ENCODE results near the gene SLC51A. TPM values are rescaled to one million over a fixed set of nuclear protein-coding genes. Genes with fewer than 3 reads are reported as not detected.

The SLC51A gene
- total and polyA plus RNA-seq, 2 donors (not counting 1 experiment from before 2014, with no cell fraction given), result not detected

DNA sequence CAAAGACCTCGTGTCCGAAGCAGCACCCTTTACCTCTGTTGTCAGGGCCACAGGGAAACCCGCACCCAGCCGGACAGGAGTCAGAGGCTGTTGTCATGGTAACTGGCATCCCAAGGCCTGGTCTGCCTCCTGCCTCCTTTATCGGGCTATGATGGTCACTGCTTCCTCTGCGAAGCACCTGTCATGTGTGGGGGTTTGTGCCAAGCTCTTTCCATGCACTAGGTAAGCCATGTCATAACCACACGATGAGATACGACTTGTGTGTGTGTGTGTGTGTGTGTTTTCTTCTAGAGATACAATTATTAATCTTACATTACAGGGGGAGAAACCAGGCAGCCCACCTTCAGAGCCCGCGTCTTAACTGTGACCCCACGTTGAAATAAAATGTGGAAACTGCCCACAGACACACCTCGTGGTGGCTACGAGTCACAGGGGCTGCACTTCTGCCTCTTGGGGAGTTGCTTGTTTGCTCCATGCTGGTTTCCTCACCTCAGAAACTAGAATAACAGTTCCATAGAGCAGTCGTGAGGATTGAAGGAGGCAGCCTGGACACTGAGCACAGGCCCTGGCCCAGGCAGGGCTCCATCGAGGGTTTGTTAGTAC, 23.1 kb upstream of the SLC51A start:
- Histone ChIP-seq H3K27ac (ENCODE audit: low read length in 2 of 2) (peak overlapping the region; percentile 91 to 94), H3K9ac (ENCODE audit: low read length) (peak overlapping the region; percentile 44), H3K79me2 (ENCODE audit: control insufficient read depth, insufficient read depth, low read length) (no peaks in the 10 kb centered on the region), H4K20me1 (ENCODE audit: control insufficient read depth, insufficient read depth, low read length, poor library complexity, severe bottlenecking) (no peaks in the 10 kb centered on the region), H3K4me3 (ENCODE audit: control extremely low read depth in 1 of 5, extremely low read depth in 1 of 5, insufficient read depth in 1 of 5, low read depth in 2 of 5, low read length in 4 of 5) (no peak overlapping the region), H3K4me1 (ENCODE audit: control insufficient read depth in 2 of 2, insufficient read depth in 2 of 2, low read length in 2 of 2) (peaks cover 37 to 62% of the 10 kb centered on the region in 2 donors), H3K27me3 (replicated peaks in 1 of 4; ENCODE audit: control extremely low read depth in 1 of 4, control insufficient read depth in 3 of 4, insufficient read depth in 4 of 4, low read length in 3 of 4) (no peaks in the 10 kb centered on the region), H3K36me3 (replicated peaks in 1 of 2; ENCODE audit: control extremely low read depth in 1 of 2, control insufficient read depth in 1 of 2, extremely low read depth in 1 of 2, insufficient read depth in 2 of 2, low read length in 1 of 2) (no peaks in the 10 kb centered on the region), H3K4me2 (replicated peaks; ENCODE audit: low read depth, low read length, poor library complexity, severe bottlenecking) (peak overlapping the region; percentile 65), H3K9me3 (ENCODE audit: control extremely low read depth in 1 of 3, control insufficient read depth in 2 of 3, insufficient read depth in 1 of 3, low read length in 2 of 3) (no peaks in the 10 kb centered on the region), H2AFZ (ENCODE audit: insufficient read depth, low read depth, low read length, poor library complexity, severe bottlenecking) (peak overlapping the region; percentile 80)
- intact Hi-C loops (cut with micrococcal nuclease), result no loop called here
- Mint-ChIP-seq H3K9me3 (ENCODE audit: insufficient read depth) (no peaks in the 10 kb centered on the region), H3K27ac (peak overlapping the region; percentile 98), H3K4me1 (peaks cover 36% of the 10 kb centered on the region), H3K27me3 (no peaks in the 10 kb centered on the region), H3K4me3 (peak overlapping the region; percentile 80)
- CTCF ChIA-PET, result interaction anchor here (0.7 to 11.5 kb wide), 5 partner anchors 11 to 118 kb away, joined by 4 to 467 read pairs (median 4); no protein-coding TSS in a partner anchor
- DNase-seq (no peak), ATAC-seq (ENCODE audit: low read depth) (no peak)
- POLR2A ChIA-PET, result interaction anchor here (0.6 to 3.5 kb wide), 5 partner anchors 11 to 121 kb away, joined by 3 to 11 read pairs (median 7); no protein-coding TSS in a partner anchor
- WGBS (ENCODE audit: insufficient coverage), result 61% methylated on average over 10 of the region's 15 CpGs
- no peak for TF ChIP-seq EZH2 (IDR thresholded peaks at IDR 0.05; ENCODE audit: borderline replicate concordance, insufficient read depth, low read depth, low read length, poor library complexity, severe bottlenecking)
- TF ChIP-seq, protein P1, sequence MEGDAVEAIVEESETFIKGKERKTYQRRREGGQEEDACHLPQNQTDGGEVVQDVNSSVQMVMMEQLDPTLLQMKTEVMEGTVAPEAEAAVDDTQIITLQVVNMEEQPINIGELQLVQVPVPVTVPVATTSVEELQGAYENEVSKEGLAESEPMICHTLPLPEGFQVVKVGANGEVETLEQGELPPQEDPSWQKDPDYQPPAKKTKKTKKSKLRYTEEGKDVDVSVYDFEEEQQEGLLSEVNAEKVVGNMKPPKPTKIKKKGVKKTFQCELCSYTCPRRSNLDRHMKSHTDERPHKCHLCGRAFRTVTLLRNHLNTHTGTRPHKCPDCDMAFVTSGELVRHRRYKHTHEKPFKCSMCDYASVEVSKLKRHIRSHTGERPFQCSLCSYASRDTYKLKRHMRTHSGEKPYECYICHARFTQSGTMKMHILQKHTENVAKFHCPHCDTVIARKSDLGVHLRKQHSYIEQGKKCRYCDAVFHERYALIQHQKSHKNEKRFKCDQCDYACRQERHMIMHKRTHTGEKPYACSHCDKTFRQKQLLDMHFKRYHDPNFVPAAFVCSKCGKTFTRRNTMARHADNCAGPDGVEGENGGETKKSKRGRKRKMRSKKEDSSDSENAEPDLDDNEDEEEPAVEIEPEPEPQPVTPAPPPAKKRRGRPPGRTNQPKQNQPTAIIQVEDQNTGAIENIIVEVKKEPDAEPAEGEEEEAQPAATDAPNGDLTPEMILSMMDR (IDR thresholded peaks at IDR 0.05), result no peak

Data from B cell (primary cell).